Activated CD4-positive, alpha-beta memory T cell treated with anti-CD3 and anti-CD28 coated beads, Interleukin-2, amount 10 ng/mL, durations not matched to agents 7 days and 5 days (primary cell): ENCODE results near the gene HASPIN. TPM values are rescaled to one million over a fixed set of nuclear protein-coding genes. Genes with fewer than 3 reads are reported as not detected.

Experiments
- CTCF ChIA-PET: fragments of 350-600 bp; sonication (Branson Sonifier 250); formaldehyde crosslinking; loops from one replicate; lab custom pipeline; 2021; ENCODE audit warnings: antibody characterized with exemption, inconsistent platforms; lab: Charles Lee
- POLR2A ChIA-PET: fragments of 350-600 bp; sonication (Branson Sonifier 250); formaldehyde crosslinking; loops from one replicate; lab custom pipeline; 2021; ENCODE audit warnings: antibody characterized with exemption; lab: Charles Lee
- DNase-seq: peaks from one replicate; pipeline ENCODE4 v3.0.0-alpha.2; 2020
- H3K27ac Mint-ChIP-seq: one replicate; pipeline ENCODE4 v1.8.0; 2021; ENCODE audit warnings: mild to moderate bottlenecking, mixed read lengths
- H3K27me3 Mint-ChIP-seq: one replicate; pipeline ENCODE4 v1.8.0; 2021; ENCODE audit warnings: mixed read lengths
- H3K36me3 Mint-ChIP-seq: one replicate; pipeline ENCODE4 v1.8.0; 2021; ENCODE audit warnings: low read depth, mixed read lengths
- H3K4me1 Mint-ChIP-seq: one replicate; pipeline ENCODE4 v1.8.0; 2021; ENCODE audit warnings: mixed read lengths
- H3K4me3 Mint-ChIP-seq: one replicate; pipeline ENCODE4 v1.8.0; 2021; ENCODE audit warnings: mild to moderate bottlenecking, mixed read lengths
- H3K9me3 Mint-ChIP-seq: one replicate; pipeline ENCODE4 v1.8.0; 2021; ENCODE audit warnings: mixed read lengths
- total RNA-seq, 2 experiments: library from RNA; stranded (reverse); gene quantifications; one replicate each; pipeline ENCODE4 v1.2.3, GENCODE V29; 2021

HASPIN gene
- total RNA-seq, 2 experiments from 2014 or later: 23.8 to 25.2 TPM

- DNase-seq: no peak
- Mint-ChIP-seq H3K27ac (no peak overlapping the region), H3K4me3 (no peak overlapping the region), H3K4me1 (peaks cover 28% of the 10 kb centered on the region), H3K27me3 (peaks cover 3% of the 10 kb centered on the region), H3K9me3 (no peaks in the 10 kb centered on the region), H3K36me3 (no peaks in the 10 kb centered on the region)
- CTCF ChIA-PET: interaction anchor here (1.5 kb wide), 1 partner anchor 35 kb away, joined by 3 read pairs; no protein-coding TSS in a partner anchor
- POLR2A ChIA-PET: no interaction called here
These were observed 49.8 kb downstream of the HASPIN start for GRCh38 chr17:3773511-3773910.

GRCh38 chr17:3773966-3774365 lies 50.3 kb downstream of the HASPIN start:
- Mint-ChIP-seq H3K4me1 (peaks cover 23% of the 10 kb centered on the region), H3K27me3 (peaks cover 5% of the 10 kb centered on the region), H3K4me3 (no peak overlapping the region), H3K36me3 (no peaks in the 10 kb centered on the region), H3K9me3 (no peaks in the 10 kb centered on the region), H3K27ac (no peak overlapping the region)
- ChIA-PET CTCF (interaction anchor here (1.5 kb wide), 1 partner anchor 36 kb away, joined by 3 read pairs; no protein-coding TSS in a partner anchor), POLR2A (no interaction called here)
- no peak for DNase-seq

Other genes with a start within 250 kb of the HASPIN start
- gene ASPA, start 247.9 kb upstream of the HASPIN start, total RNA-seq: not detected
- gene TRPV3, start 166.1 kb upstream of the HASPIN start, total RNA-seq: under 1 TPM; 0.13 to 0.43 TPM
- 1 to 10 TPM; 3.8 to 5.1 TPM for gene TRPV1, start 114.5 kb upstream of the HASPIN start, total RNA-seq
- gene SHPK, start 87.7 kb upstream of the HASPIN start, total RNA-seq: 10 to 100 TPM; 10.4 TPM
- gene CTNS, start 87.1 kb upstream of the HASPIN start, total RNA-seq: 10 to 100 TPM; 24.5 to 26.5 TPM
- gene TAX1BP3, start 55.3 kb upstream of the HASPIN start, total RNA-seq: 10 to 100 TPM; 23.2 to 25.0 TPM
- gene EMC6, start 55.1 kb upstream of the HASPIN start, total RNA-seq: 10 to 100 TPM; 40.4 to 41.6 TPM
- gene P2RX5, start 27.7 kb upstream of the HASPIN start, total RNA-seq: 10 to 100 TPM; 30.8 to 31.1 TPM
- gene ITGAE, start 77.3 kb downstream of the HASPIN start, total RNA-seq: 10 to 100 TPM; 20.0 to 22.0 TPM
- 10 to 100 TPM; 42.8 to 43.9 TPM for gene NCBP3, start 122.3 kb downstream of the HASPIN start, total RNA-seq
- 1 to 10 TPM; 1.4 to 1.8 TPM for gene CAMKK1, start 169.2 kb downstream of the HASPIN start, total RNA-seq
- under 1 TPM; 0.45 to 0.65 TPM for gene P2RX1, start 192.6 kb downstream of the HASPIN start, total RNA-seq
- 100 to 1,000 TPM; 290 to 291 TPM for gene ATP2A3, start 240.5 kb downstream of the HASPIN start, total RNA-seq